Epithelial cell of proximal tubule (primary cell): Measurements from ENCODE around the gene FAM83F. TPM values are rescaled to one million over a fixed set of nuclear protein-coding genes. Genes with fewer than 3 reads are reported as not detected.

Experiments
- DNase-seq: peaks from one replicate; pipeline ENCODE4 v3.0.0-alpha.2; 2011; ENCODE audit warnings: low read depth
- H3K4me3 ChIP-seq: 2 replicates; pipeline ENCODE4 v1.5.1; 2011; ENCODE audit warnings: low read depth, mild to moderate bottlenecking, low read length
- CTCF ChIP-seq: conservative IDR thresholded peaks from 2 replicates; pipeline ENCODE4 v1.5.1; 2012; ENCODE audit warnings: low read depth, mild to moderate bottlenecking, low read length
- total RNA-seq: library from RNA; depleted of rRNA; stranded (reverse); fragments of >200 nt; gene quantifications from 2 replicates; pipeline ENCODE4 v1.2.3, GENCODE V29; 2015

Gene FAM83F
- total RNA-seq, 1 donor from 2014 or later = 3.5 TPM

DNA sequence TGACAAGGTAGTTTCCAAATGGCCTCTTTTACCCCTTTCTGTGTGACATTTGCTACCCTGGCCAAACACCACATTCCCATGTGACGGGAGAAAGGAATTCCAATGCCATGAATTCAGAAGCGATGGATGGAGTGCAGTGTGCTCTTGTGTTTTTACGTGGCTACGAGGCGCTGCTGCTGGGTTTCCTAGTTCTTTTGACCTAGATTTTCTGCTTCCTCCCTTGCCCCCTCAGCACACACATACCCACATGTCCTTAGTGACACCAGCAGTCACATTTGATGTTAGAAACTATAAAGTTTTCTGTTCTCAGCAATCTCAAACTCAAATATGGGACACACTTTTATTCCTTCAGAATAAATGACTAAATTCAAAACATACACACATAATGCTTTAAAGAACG lies 42.4 kb upstream of the FAM83F start:
- no peak for TF ChIP-seq CTCF
- H3K4me3 ChIP-seq = no peak overlapping the region
- DNase-seq = no peak

DNA sequence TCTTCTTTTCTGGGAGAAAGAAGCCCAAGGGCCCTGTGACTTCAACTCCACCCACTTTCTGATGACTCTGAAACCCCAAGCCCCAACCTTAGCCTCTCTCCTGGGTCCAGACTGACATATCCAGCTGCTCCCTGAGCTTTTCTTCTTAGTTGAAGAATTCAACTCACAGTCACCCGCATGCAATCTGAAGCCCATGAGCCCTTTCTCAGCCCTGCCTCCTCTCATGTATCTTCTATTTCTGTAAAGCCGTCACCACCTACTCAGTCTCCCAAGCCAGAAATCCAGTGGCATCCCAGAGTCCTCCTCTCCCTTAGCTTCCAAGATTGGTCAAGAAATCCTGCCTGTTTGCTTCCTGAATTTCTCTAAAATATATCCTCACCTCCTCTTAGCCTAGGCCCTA lies 41.7 kb upstream of the FAM83F start:
- no peak overlapping the region for H3K4me3 ChIP-seq
- TF ChIP-seq CTCF = no peak
- no peak for DNase-seq

- no peak for TF ChIP-seq CTCF
- no peak for DNase-seq
- H3K4me3 ChIP-seq = no peak overlapping the region
Measured at GRCh38 chr22:39954584-39955055, 40.1 kb upstream of the FAM83F start.

DNA sequence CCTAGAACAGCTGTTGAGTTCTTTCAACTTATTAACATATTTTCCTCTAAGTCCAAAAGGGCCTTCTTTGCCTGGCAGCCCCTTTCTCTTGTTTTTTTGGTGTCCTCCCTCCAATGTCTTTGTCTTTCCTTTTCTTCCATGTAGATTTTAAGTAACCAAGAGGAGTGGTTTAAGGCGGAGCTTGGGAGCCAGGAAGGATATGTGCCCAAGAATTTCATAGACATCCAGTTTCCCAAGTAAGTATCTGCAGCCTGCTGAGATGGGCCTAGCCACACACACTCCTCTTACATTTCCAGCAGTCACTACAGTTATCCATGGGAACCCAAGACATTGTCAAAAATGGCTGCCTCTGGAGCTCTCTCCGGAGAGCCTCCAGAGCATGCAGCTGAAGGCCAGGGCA lies 39.1 kb upstream of the FAM83F start:
- TF ChIP-seq CTCF = no peak
- DNase-seq = no peak
- no peak overlapping the region for H3K4me3 ChIP-seq

- no peak overlapping the region for H3K4me3 ChIP-seq
- no peak for TF ChIP-seq CTCF
- no peak for DNase-seq
Measured at GRCh38 chr22:39956932-39957664, 37.7 kb upstream of the FAM83F start.

DNA sequence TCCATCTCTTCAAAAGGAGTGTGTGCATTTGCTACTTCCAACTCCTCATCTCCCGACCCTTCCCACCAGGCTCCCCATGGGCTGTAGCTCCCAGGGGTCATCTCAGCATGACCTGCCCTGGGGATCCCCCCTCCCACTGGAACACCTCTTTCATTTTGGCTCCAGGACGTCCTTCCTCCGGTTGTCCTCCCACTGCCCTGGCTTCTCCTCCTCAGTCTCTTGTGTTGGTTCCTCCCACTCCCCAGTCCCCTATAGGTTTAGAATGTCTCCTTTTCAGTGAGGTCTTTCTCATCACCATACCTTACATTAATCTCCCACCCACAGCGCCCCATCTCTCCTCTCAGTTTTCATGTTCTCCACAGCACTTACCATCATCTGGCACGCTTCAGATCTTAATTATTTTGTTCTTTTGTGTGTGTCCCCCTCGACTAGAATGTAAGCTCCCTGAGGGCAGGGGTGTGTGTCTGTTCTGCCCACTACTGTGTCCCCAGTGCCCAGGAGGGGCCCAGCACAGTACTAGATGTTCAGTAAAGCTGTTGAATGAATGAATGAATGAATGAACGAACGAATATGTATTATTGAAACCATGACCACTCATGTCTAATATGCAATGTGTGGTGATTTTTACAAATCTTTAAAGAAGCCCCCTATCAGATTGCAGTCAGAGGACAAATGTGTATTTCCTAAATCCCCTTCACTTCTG lies 36.6 kb upstream of the FAM83F start:
- DNase-seq = no peak
- TF ChIP-seq CTCF = no peak
- no peak overlapping the region for H3K4me3 ChIP-seq
